Measurements from ENCODE around the gene KISS1R.

GRCh38 chr19:939922-940321, 22.8 kb downstream of the KISS1R start:
- TF ChIP-seq CTCF (conservative IDR thresholded peaks at IDR 0.05; ENCODE audit: low read depth, low read length) (no peak), POLR2A (IDR thresholded peaks at IDR 0.05; ENCODE audit: low read depth, low read length) (no peak), NFE2L2 (IDR thresholded peaks at IDR 0.05; ENCODE audit: low read depth, low read length) (no peak), BHLHE40 (IDR thresholded peaks at IDR 0.05; ENCODE audit: low read depth, low read length) (no peak), RAD21 (IDR thresholded peaks at IDR 0.05; ENCODE audit: low read length) (no peak), MAFK (IDR thresholded peaks at IDR 0.05; ENCODE audit: low read depth, low read length) (no peak), RCOR1 (IDR thresholded peaks at IDR 0.05; ENCODE audit: insufficient replicate concordance, low read length) (no peak), MXI1 (IDR thresholded peaks at IDR 0.05; ENCODE audit: borderline replicate concordance, low read depth, low read length) (no peak), CHD1 (IDR thresholded peaks at IDR 0.05; ENCODE audit: low read depth, low read length) (no peak), CEBPB (IDR thresholded peaks at IDR 0.05; ENCODE audit: low read depth, low read length) (no peak), FOS (IDR thresholded peaks at IDR 0.05; ENCODE audit: low read depth, low read length) (no peak)
- TF ChIP-seq, protein P1, sequence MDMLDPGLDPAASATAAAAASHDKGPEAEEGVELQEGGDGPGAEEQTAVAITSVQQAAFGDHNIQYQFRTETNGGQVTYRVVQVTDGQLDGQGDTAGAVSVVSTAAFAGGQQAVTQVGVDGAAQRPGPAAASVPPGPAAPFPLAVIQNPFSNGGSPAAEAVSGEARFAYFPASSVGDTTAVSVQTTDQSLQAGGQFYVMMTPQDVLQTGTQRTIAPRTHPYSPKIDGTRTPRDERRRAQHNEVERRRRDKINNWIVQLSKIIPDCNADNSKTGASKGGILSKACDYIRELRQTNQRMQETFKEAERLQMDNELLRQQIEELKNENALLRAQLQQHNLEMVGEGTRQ (IDR thresholded peaks at IDR 0.05; ENCODE audit: low read depth, low read length) = no peak
- TF ChIP-seq, protein P2, sequence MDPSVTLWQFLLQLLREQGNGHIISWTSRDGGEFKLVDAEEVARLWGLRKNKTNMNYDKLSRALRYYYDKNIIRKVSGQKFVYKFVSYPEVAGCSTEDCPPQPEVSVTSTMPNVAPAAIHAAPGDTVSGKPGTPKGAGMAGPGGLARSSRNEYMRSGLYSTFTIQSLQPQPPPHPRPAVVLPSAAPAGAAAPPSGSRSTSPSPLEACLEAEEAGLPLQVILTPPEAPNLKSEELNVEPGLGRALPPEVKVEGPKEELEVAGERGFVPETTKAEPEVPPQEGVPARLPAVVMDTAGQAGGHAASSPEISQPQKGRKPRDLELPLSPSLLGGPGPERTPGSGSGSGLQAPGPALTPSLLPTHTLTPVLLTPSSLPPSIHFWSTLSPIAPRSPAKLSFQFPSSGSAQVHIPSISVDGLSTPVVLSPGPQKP (IDR thresholded peaks at IDR 0.05; ENCODE audit: borderline replicate concordance, low read depth, low read length) = no peak

Measured in IMR-90 (cell line).